GM19372 (cell line): ENCODE data around the gene RHOXF1.
"Not testable (repeated sequence)": the region's sequence is repeated elsewhere in the genome, so short reads cannot be mapped to it uniquely, and the experiment has no call there.

Source experiments
- ATAC-seq: cut with Tn5 transposase; IDR thresholded peaks from one replicate; pipeline ENCODE4 v1.9.1; 2021; ENCODE audit warnings: mild to moderate bottlenecking, low read depth, moderate library complexity; ENCODE audit not compliant: unreplicated experiment

The RHOXF1 gene, protein sequence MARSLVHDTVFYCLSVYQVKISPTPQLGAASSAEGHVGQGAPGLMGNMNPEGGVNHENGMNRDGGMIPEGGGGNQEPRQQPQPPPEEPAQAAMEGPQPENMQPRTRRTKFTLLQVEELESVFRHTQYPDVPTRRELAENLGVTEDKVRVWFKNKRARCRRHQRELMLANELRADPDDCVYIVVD

GRCh38 chrX:120115438-120115963 is at the start of gene RHOXF1:
RHOXF1 (minus strand) TSS chrX:120115913; CDS start chrX:120115862, 51 bp downstream.
- no peak for ATAC-seq

DNA sequence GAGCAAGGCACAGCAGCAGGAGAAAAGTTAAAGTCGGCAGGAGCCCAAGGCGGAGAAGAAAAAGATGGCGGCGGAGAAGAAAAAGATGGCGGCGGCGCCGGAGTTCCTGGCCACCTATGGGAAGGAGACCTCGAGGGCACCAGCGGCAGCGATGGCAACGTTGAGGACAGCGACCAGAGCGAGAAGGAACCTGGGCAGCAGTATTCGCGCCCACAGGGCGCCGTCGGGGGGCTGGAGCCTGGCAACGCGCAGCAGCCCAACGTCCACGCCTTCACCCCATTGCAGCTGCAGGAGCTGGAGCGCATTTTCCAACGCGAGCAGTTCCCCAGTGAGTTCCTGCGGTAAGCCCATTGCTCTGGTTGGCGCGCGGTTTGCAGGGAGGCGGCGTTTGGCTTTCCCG is 43.4 kb upstream of the RHOXF1 start:
- ATAC-seq = not testable (repeated sequence)

- ATAC-seq = not testable (repeated sequence)
These were observed 42.6 kb upstream of the RHOXF1 start, which contains the start of gene RHOXF2 for GRCh38 chrX:120158313-120158712. RHOXF2 (plus strand) TSS chrX:120158613; CDS start chrX:120158751, 138 bp downstream.

DNA sequence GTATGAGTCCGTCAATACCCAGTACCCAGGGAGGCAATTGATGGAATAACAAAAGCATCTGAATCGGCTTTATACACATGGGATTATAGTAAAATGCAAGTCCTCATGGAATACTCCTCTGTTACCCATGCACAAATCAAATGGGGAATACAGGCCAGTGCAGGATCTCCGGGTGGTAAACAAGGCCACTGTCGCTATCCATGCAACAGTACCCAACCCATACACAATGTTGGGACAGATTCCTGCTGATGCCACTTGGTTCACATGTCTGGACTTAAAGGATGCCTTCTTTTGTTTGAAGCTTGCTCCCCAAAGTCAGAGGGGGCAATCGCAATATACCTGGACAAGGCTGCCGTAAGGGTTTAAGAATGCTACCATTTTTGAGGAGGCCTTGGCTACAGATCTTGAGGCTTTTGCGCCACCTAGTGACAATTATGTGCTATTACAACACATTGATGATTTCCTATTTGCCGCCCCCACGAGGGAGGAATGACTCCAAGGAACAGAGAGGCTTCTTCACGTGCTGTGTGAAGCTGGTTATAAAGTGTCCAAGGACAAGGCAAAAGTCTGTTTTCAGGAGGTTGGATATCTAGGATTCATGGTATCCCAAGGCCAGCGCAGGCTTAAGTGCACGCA is 34.5 kb upstream of the RHOXF1 start:
- ATAC-seq = not testable (repeated sequence)

DNA sequence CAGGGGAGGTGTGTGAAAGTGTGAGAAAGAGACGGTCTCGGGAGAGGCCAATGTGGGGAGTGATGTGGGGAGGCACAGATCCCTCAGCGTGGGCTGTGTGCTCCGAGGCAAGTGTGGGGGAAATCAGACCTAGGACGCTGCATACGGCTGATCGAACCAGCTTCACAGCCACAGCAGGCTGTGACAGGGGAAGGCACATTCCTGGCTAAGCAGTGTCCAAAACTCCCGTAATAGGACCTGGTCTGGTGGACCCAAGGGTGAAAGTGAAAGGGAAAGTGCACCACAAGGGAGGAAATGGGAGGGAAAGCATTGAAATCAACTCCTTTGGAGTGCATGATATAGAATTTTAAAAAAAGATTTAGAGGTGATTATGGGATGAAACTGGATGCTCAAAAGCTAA is 31.8 kb upstream of the RHOXF1 start:
- ATAC-seq = no peak

DNA sequence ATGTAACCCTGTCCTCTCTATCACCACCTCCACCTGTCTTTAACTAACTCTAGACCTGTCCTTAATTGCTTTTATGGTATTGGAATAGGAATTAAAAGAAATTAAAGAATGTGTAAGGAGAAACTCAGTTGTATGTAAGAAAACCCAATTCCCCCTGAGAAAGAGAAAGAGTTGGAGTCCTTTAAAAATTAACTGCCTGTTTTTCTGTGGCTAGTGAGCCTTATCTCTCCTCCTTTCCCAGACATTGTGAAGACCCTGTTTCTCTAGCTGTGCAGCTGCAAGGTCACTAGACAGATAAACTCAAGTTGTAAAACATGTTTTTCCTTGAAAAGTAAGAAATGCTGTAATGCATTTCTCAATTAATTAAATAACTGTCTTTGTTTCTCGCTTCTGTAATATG is 30.6 kb upstream of the RHOXF1 start:
- not testable (repeated sequence) for ATAC-seq

- no peak for ATAC-seq
These were observed 29.7 kb upstream of the RHOXF1 start for GRCh38 chrX:120145295-120145925.

GRCh38 chrX:120144178-120144844 is 28.6 kb upstream of the RHOXF1 start:
- no peak for ATAC-seq

DNA sequence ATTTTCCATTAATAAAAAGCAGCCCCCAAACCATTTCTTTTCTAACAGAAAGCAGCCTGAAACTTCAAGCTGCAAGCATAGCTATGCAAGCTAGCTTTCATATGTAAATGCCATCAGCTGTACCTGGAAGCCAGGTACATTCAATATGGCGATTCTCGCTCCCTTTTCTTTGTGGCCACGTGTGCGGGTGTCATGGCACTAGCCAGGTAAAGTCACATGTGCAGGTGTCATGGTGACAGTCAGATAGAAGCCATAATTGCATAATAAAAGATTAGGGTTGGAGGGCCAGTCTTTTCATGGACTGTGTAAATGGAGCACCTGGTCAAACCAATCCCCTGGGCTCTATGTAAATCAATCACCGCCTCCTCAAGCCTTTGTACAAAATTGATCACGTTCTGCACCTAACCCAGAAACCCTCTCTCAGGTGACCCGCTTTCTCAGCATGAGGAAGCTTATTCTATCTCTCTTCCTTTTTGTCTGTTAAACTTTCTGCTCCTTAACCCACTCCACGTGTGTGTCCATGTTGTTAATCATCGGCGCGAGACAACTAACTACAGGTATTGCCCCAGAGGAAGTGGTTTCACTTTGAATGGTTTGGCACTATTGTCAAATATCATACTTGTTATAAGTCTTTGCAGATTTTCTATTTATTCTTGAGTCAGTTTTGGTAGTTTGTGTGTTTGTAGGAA is 24.7 kb upstream of the RHOXF1 start:
- ATAC-seq = no peak

GRCh38 chrX:120137439-120137838 is 21.7 kb upstream of the RHOXF1 start:
- no peak for ATAC-seq

GRCh38 chrX:120136840-120137239 is 21.1 kb upstream of the RHOXF1 start:
- no peak for ATAC-seq

- no peak for ATAC-seq
These were observed 20.4 kb upstream of the RHOXF1 start for GRCh38 chrX:120136128-120136527.

- ATAC-seq = not testable (repeated sequence)
These were observed 12.7 kb upstream of the RHOXF1 start for GRCh38 chrX:120128306-120128846.

DNA sequence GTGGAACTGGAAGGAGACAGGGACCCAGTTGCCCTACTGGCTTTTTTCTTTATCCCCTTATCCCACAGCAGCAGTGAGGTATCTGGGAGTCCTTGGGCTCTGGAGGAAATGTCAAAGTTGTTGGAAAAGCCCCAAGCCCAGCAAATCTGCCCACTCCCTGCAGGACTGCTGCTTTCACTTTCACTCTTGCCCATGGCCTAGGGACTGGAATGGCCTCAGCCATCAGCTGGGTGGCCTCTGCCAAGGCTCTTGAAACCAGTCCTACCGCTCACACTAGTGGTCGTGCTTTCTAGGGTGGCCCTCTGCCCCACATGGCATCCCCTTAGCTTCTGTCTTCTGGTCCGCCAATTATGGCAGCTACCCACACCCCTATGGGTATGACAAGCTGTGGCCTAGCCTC is 9.7 kb upstream of the RHOXF1 start:
- ATAC-seq = no peak

- no peak for ATAC-seq
These were observed 4.5 kb upstream of the RHOXF1 start for GRCh38 chrX:120120223-120120622.

DNA sequence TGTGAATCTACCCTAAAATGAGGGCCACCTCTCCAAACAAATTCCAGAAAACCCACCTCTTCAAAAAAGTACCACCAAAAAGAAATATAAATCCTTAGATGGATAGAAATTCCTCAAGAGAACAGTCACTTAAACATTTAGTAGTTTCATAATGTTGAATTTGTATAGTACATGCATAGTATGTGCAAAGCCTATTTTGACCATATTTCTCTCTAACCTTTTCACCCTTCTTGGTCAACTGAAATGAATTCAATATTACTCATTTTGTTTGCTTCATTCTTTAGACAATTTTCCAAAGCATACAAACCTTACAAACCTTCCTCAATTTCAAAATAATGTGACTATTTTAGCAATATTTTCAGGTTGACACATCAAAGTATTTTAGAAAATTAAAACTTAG is 4.1 kb downstream of the RHOXF1 start:
- ATAC-seq = no peak

GRCh38 chrX:120109378-120109777 is 6.3 kb downstream of the RHOXF1 start:
- ATAC-seq = no peak

DNA sequence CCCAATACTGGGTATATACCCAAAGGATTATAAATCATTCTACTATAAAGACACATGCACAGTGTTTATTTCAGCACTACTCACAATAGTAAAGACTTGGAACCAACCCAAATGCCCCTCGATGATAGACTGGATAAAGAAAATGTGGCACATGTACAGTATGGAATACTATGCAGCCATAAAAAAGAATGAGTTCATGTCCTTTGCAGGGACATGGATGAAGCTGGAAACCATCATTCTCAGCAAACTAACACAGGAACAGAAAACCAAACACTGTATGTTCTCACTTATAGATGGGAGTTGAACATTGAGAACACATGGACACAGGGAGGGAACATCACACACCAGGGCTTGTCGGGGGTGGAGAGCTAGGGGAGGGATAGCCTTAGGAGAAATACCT is 11.0 kb downstream of the RHOXF1 start:
- not testable (repeated sequence) for ATAC-seq

DNA sequence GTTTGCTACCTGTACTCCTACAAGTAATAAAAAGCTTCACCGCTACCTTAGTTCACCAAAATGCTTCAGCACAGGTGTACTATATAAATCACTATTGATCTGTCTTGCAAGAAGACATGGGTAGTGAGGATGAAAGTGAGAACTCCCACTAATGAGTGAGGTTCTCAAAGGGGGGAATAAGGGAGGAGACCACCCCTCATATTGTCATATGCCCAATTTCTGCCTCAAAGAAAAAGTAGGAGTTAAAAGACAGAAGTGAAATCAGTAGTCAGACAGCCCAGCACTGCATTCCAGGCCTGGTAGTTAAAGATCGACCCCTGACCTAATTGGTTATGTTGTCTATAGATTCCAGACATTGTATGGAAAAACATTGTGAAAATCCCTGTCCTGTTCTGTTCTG is 14.7 kb downstream of the RHOXF1 start:
- not testable (repeated sequence) for ATAC-seq

GRCh38 chrX:120090208-120090607 is 25.5 kb downstream of the RHOXF1 start:
- ATAC-seq = no peak
